Transverse colon (tissue), 4 donors: ENCODE measurements around the gene PSMD5.

Experiments
- CTCF ChIP-seq, 5 experiments: fragments of 200-600 bp in 3 of 5; fragments of 450-650 bp in 2 of 5; sonication (generic) in 3 of 5; IDR thresholded peaks; 1 replicate in 2 of 5; 2 replicates in 3 of 5; pipeline ENCODE4 v1.5.1; 2016 to 2017; ENCODE audit warnings: antibody characterized with exemption in 5 of 5, inconsistent platforms in 3 of 5, mild to moderate bottlenecking in 2 of 5, moderate library complexity in 1 of 5
- EP300 ChIP-seq: sonication (generic); formaldehyde crosslinking; IDR thresholded peaks from one replicate; pipeline ENCODE4 v1.6.1; 2017; ENCODE audit warnings: antibody characterized with exemption, low read depth
- POLR2A ChIP-seq: fragments of 450-650 bp; IDR thresholded peaks from one replicate; pipeline ENCODE4 v1.6.1; 2016; ENCODE audit warnings: antibody characterized with exemption, mild to moderate bottlenecking, moderate library complexity
- POLR2AphosphoS5 ChIP-seq, 3 donors: sonication (generic); formaldehyde crosslinking; IDR thresholded peaks; one replicate each; pipeline ENCODE4 v1.6.1; 2016; ENCODE audit warnings: antibody characterized with exemption in 3 of 3

GRCh38 chr9:120861935-120862334, 19.2 kb upstream of the PSMD5 start:
- TF ChIP-seq CTCF (IDR thresholded peaks at IDR 0.05), result no peak
- TF ChIP-seq POLR2AphosphoS5 (IDR thresholded peaks at IDR 0.05), result no peak
- TF ChIP-seq POLR2A, result no peak
- no peak for TF ChIP-seq EP300
